Body of pancreas (tissue), 4 donors: ENCODE measurements around the gene DEPDC1. TPM values are rescaled to one million over a fixed set of nuclear protein-coding genes. Genes with fewer than 3 reads are reported as not detected.

Source experiments
- ATAC-seq: fragments of 150-250 bp; one replicate; pipeline ENCODE4 v1.9.1; 2016
- DNase-seq, 4 donors: peaks; one replicate each; pipeline ENCODE4 v3.0.0-alpha.2; 2019
- H3K27ac ChIP-seq, 4 donors: fragments of 200-600 bp; sonication (generic); 1 replicate in 3 of 4; 2 replicates in 1 of 4; pipeline versions ENCODE4 v1.5.1 to v1.6.1; 2016 to 2019; ENCODE audit warnings: mild to moderate bottlenecking in 1 of 4, mixed read lengths in 1 of 4, moderate library complexity in 1 of 4
- H3K27me3 ChIP-seq, 2 donors: fragments of 200-600 bp; sonication (generic); one replicate each; pipeline ENCODE4 v1.6.0; 2016; ENCODE audit warnings: mild to moderate bottlenecking in 1 of 2
- H3K36me3 ChIP-seq, 2 donors: fragments of 200-600 bp; sonication (generic); replicated peaks in 1 of 2; 2 replicates each; pipeline ENCODE4 v1.5.1; 2016; ENCODE audit warnings: low read depth in 2 of 2; ENCODE audit not compliant: insufficient read depth in 1 of 2
- H3K4me1 ChIP-seq: fragments of 200-600 bp; sonication (generic); one replicate; pipeline ENCODE4 v1.6.0; 2016
- H3K4me3 ChIP-seq, 2 donors: fragments of 200-600 bp; sonication (generic); 1 replicate in 1 of 2; 2 replicates in 1 of 2; pipeline ENCODE4 v1.5.1; 2016 to 2019
- H3K9me3 ChIP-seq, 3 donors: fragments of 200-600 bp; sonication (generic); 1 replicate in 2 of 3; 2 replicates in 1 of 3; pipeline ENCODE4 v1.5.1; 2016
- POLR2A ChIP-seq, 3 donors: fragments of 450-650 bp; IDR thresholded peaks; one replicate each; pipeline ENCODE4 v1.6.1; 2016; ENCODE audit warnings: antibody characterized with exemption in 3 of 3, mild to moderate bottlenecking in 2 of 3
- WGBS, 2 donors: methylation state at CpG; one replicate each; pipeline ENCODE4 v1.1.5; 2017; 5-methylcytosine and 5-hydroxymethylcytosine counted together
- intact Hi-C: fragments of 100-400 bp; cut with DNase I; formaldehyde crosslinking; loops from one replicate; pipeline ENCODE4 v1.15.1; 2023
- total RNA-seq, 2 donors: library from RNA; depleted of rRNA; stranded (reverse); fragments of >200 nt; gene quantifications; one replicate each; pipeline ENCODE4 v1.1.0, GENCODE V29; 2016
- TF ChIP-seq, protein P1 (sequence below), 7 experiments: fragments of 450-650 bp in 4 of 7; fragments of 200-600 bp in 3 of 7; sonication (generic) in 3 of 7; IDR thresholded peaks; one replicate each; pipeline ENCODE4 v1.5.1; 2016 to 2019; ENCODE audit warnings: antibody characterized with exemption in 7 of 7

The DEPDC1 gene
- total RNA-seq, 2 donors from 2014 or later: not detected

- no peaks in the 10 kb centered on the region for H3K4me1 ChIP-seq
- H3K27me3 ChIP-seq: no peaks in the 10 kb centered on the region
- H3K27ac ChIP-seq: no peak overlapping the region
- no peaks in the 10 kb centered on the region for H3K36me3 ChIP-seq
- WGBS, 2 donors: 90 to 96% methylated on average over 2 of the region's 2 CpGs
- no peak overlapping the region for H3K4me3 ChIP-seq
- DNase-seq: no peak
- no peak for ATAC-seq
- intact Hi-C loops: no loop called here
- TF ChIP-seq POLR2A (IDR thresholded peaks at IDR 0.05): no peak
- TF ChIP-seq, protein P1, sequence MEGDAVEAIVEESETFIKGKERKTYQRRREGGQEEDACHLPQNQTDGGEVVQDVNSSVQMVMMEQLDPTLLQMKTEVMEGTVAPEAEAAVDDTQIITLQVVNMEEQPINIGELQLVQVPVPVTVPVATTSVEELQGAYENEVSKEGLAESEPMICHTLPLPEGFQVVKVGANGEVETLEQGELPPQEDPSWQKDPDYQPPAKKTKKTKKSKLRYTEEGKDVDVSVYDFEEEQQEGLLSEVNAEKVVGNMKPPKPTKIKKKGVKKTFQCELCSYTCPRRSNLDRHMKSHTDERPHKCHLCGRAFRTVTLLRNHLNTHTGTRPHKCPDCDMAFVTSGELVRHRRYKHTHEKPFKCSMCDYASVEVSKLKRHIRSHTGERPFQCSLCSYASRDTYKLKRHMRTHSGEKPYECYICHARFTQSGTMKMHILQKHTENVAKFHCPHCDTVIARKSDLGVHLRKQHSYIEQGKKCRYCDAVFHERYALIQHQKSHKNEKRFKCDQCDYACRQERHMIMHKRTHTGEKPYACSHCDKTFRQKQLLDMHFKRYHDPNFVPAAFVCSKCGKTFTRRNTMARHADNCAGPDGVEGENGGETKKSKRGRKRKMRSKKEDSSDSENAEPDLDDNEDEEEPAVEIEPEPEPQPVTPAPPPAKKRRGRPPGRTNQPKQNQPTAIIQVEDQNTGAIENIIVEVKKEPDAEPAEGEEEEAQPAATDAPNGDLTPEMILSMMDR (IDR thresholded peaks at IDR 0.05): no peak
- H3K9me3 ChIP-seq: no peaks in the 10 kb centered on the region
Measured at GRCh38 chr1:68490046-68490651, 6.7 kb downstream of the DEPDC1 start.

DNA sequence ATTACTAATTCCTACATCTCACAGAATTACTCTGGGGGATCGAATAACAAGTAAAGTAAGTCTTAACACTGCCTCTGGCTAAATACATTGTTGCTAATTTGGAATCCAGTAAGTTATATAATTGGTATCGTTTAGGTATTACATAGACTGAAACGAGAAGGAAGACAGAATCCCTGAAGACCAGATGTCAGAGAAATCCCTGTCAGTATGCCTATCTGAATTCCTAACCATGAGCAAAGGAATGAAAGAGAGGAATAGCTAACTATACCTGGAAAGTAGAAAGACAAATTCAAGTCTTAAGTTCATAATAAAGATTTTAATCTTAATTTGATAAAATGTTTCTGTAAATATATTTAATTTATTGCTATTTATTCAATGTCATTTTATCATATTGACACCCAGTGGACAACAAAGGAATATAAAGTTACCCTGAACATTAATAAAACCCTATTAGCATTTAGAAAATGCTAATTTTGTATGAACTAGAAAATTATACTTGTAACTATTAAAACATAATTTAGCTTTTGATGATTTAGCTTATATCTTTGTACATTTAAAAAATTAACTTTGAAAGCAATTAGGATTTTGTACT, 11.4 kb downstream of the DEPDC1 start:
- intact Hi-C loops: no loop called here
- ATAC-seq: no peak
- Histone ChIP-seq H3K27ac (no peak overlapping the region), H3K4me3 (no peak overlapping the region), H3K36me3 (no peaks in the 10 kb centered on the region), H3K9me3 (no peaks in the 10 kb centered on the region), H3K27me3 (no peaks in the 10 kb centered on the region), H3K4me1 (no peaks in the 10 kb centered on the region)
- TF ChIP-seq, protein P1 (IDR thresholded peaks at IDR 0.05): no peak
- no peak for TF ChIP-seq POLR2A (IDR thresholded peaks at IDR 0.05)
- DNase-seq: no peak
- WGBS, 2 donors: 59 to 71% methylated on average over 3 of the region's 3 CpGs

DNA sequence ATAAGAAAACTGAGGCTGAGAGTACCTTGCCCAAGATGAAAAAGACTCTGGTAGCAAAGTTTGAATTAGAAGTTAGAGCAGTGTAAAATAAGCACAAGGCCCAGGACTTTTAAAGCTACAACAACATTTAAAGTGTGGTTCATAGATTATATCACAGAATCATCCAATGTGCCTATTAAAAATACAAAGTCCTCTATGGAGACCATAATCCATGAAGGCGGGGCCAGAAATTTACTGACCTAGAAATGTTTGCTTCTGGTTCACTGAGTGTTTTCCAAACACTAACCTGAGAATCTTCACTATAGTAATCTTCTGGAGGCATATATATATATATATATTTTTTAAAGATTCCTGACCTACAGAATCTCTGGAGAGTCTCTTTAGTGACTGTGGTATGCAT, 12.3 kb downstream of the DEPDC1 start:
- Histone ChIP-seq H3K4me1 (no peaks in the 10 kb centered on the region), H3K4me3 (no peak overlapping the region), H3K27ac (no peak overlapping the region), H3K9me3 (no peaks in the 10 kb centered on the region), H3K36me3 (no peaks in the 10 kb centered on the region), H3K27me3 (no peaks in the 10 kb centered on the region)
- 90 to 100% methylated on average over 1 of the region's 1 CpG for WGBS, 2 donors
- DNase-seq (no peak), ATAC-seq (no peak)
- intact Hi-C loops: no loop called here
- TF ChIP-seq, protein P1 (IDR thresholded peaks at IDR 0.05): no peak
- TF ChIP-seq POLR2A (IDR thresholded peaks at IDR 0.05): no peak

GRCh38 chr1:68481041-68481440, 15.8 kb downstream of the DEPDC1 start:
- TF ChIP-seq, protein P1 (IDR thresholded peaks at IDR 0.05): no peak
- no peak for TF ChIP-seq POLR2A (IDR thresholded peaks at IDR 0.05)
- ATAC-seq (no peak), DNase-seq (no peak)
- WGBS, 2 donors: 89 to 90% methylated on average over 3 of the region's 3 CpGs
- intact Hi-C loops: no loop called here
- Histone ChIP-seq H3K4me1 (no peaks in the 10 kb centered on the region), H3K4me3 (no peak overlapping the region), H3K27ac (no peak overlapping the region), H3K36me3 (no peaks in the 10 kb centered on the region), H3K27me3 (no peaks in the 10 kb centered on the region), H3K9me3 (no peaks in the 10 kb centered on the region)

- Histone ChIP-seq H3K9me3 (no peaks in the 10 kb centered on the region), H3K4me1 (no peaks in the 10 kb centered on the region), H3K36me3 (no peaks in the 10 kb centered on the region), H3K27me3 (no peaks in the 10 kb centered on the region), H3K27ac (no peak overlapping the region), H3K4me3 (no peak overlapping the region)
- ATAC-seq (no peak), DNase-seq (no peak)
- WGBS, 2 donors: 97% methylated on average over 2 of the region's 2 CpGs
- intact Hi-C loops: no loop called here
- TF ChIP-seq POLR2A (IDR thresholded peaks at IDR 0.05): no peak
- TF ChIP-seq, protein P1 (IDR thresholded peaks at IDR 0.05): no peak
Measured at GRCh38 chr1:68479501-68479900, 17.4 kb downstream of the DEPDC1 start.
